ENCODE results near the gene CGREF1. TPM values are rescaled to one million over a fixed set of nuclear protein-coding genes. Genes with fewer than 3 reads are reported as not detected.
A peak's percentile ranks its signal among the peaks of the same experiment; 100 is the strongest.

The CGREF1 gene
- polyA plus RNA-seq, 1 donor from 2014 or later: 24.5 TPM

- no peaks in the 10 kb centered on the region for H3K36me3 ChIP-seq (ENCODE audit: insufficient read depth, low read length)
- no peaks in the 10 kb centered on the region for H4K20me1 ChIP-seq (ENCODE audit: insufficient read depth)
Measured at GRCh38 chr2:27125104-27125503, 6.2 kb upstream of the CGREF1 start.

GRCh38 chr2:27123302-27124150 lies 4.6 kb upstream of the CGREF1 start, which contains the start of gene ABHD1:
Gene ABHD1, plus strand, starts transcription at chr2:27123815. Its CDS starts 134 bp downstream, at chr2:27123949.
- Histone ChIP-seq H3K9me2 (ENCODE audit: insufficient read depth, low read length) (no peaks in the 10 kb centered on the region), H3K79me2 (replicated peaks; ENCODE audit: insufficient read depth, low read length) (no peaks in the 10 kb centered on the region), H3K27me3 (ENCODE audit: insufficient read depth, low read depth, low read length) (peaks cover 15% of the 10 kb centered on the region), H4K20me1 (ENCODE audit: insufficient read depth) (no peaks in the 10 kb centered on the region), H3F3A (ENCODE audit: insufficient read depth, low read length, poor library complexity, severe bottlenecking) (no peaks in the 10 kb centered on the region), H3K27ac (ENCODE audit: low read length) (no peak within 1 kb of the TSS), H3K9ac (ENCODE audit: low read length) (no peak within 1 kb of the TSS), H3K9me3 (ENCODE audit: low read length) (no peaks in the 10 kb centered on the region), H2AFZ (ENCODE audit: low read depth, low read length) (no peak within 1 kb of the TSS), H3K4me2 (ENCODE audit: low read length) (no peak within 1 kb of the TSS), H3K4me3 (ENCODE audit: low read length) (peak within 1 kb of the TSS; percentile 58), H3K36me3 (ENCODE audit: insufficient read depth, low read length) (no peaks in the 10 kb centered on the region)
- TF ChIP-seq EP300 (conservative IDR thresholded peaks at IDR 0.05; ENCODE audit: poor library complexity, severe bottlenecking) (no peak), TAF1 (IDR thresholded peaks at IDR 0.05; ENCODE audit: low read depth) (no peak), EZH2 (IDR thresholded peaks at IDR 0.05; ENCODE audit: borderline replicate concordance, insufficient read depth, low read length, poor library complexity, severe bottlenecking) (no peak), RAD21 (conservative IDR thresholded peaks at IDR 0.05) (no peak), CTCF (IDR thresholded peaks at IDR 0.05; ENCODE audit: poor library complexity, severe bottlenecking) (no peak), MXI1 (conservative IDR thresholded peaks at IDR 0.05; ENCODE audit: poor library complexity, severe bottlenecking) (no peak), SMC3 (conservative IDR thresholded peaks at IDR 0.05; ENCODE audit: poor library complexity) (no peak)
- TF ChIP-seq, protein P1, sequence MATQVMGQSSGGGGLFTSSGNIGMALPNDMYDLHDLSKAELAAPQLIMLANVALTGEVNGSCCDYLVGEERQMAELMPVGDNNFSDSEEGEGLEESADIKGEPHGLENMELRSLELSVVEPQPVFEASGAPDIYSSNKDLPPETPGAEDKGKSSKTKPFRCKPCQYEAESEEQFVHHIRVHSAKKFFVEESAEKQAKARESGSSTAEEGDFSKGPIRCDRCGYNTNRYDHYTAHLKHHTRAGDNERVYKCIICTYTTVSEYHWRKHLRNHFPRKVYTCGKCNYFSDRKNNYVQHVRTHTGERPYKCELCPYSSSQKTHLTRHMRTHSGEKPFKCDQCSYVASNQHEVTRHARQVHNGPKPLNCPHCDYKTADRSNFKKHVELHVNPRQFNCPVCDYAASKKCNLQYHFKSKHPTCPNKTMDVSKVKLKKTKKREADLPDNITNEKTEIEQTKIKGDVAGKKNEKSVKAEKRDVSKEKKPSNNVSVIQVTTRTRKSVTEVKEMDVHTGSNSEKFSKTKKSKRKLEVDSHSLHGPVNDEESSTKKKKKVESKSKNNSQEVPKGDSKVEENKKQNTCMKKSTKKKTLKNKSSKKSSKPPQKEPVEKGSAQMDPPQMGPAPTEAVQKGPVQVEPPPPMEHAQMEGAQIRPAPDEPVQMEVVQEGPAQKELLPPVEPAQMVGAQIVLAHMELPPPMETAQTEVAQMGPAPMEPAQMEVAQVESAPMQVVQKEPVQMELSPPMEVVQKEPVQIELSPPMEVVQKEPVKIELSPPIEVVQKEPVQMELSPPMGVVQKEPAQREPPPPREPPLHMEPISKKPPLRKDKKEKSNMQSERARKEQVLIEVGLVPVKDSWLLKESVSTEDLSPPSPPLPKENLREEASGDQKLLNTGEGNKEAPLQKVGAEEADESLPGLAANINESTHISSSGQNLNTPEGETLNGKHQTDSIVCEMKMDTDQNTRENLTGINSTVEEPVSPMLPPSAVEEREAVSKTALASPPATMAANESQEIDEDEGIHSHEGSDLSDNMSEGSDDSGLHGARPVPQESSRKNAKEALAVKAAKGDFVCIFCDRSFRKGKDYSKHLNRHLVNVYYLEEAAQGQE (IDR thresholded peaks at IDR 0.05; ENCODE audit: borderline replicate concordance): no peak

More at GRCh38 chr2:27125104-27125503, 6.2 kb upstream of the CGREF1 start:
- Histone ChIP-seq H3K9ac (ENCODE audit: low read length) (no peak overlapping the region), H3K9me2 (ENCODE audit: insufficient read depth, low read length) (no peaks in the 10 kb centered on the region), H3F3A (ENCODE audit: insufficient read depth, low read length, poor library complexity, severe bottlenecking) (no peaks in the 10 kb centered on the region), H3K9me3 (ENCODE audit: low read length) (no peaks in the 10 kb centered on the region), H3K27me3 (ENCODE audit: insufficient read depth, low read depth, low read length) (peaks cover 10% of the 10 kb centered on the region), H3K27ac (ENCODE audit: low read length) (no peak overlapping the region), H3K79me2 (replicated peaks; ENCODE audit: insufficient read depth, low read length) (no peaks in the 10 kb centered on the region), H3K4me2 (ENCODE audit: low read length) (no peak overlapping the region), H3K4me3 (ENCODE audit: low read length) (no peak overlapping the region), H2AFZ (ENCODE audit: low read depth, low read length) (no peak overlapping the region)
- no peak for TF ChIP-seq SMC3 (conservative IDR thresholded peaks at IDR 0.05; ENCODE audit: poor library complexity)
- TF ChIP-seq, protein P1 (IDR thresholded peaks at IDR 0.05; ENCODE audit: borderline replicate concordance): no peak
- TF ChIP-seq MXI1 (conservative IDR thresholded peaks at IDR 0.05; ENCODE audit: poor library complexity, severe bottlenecking): no peak
